NOMO-1 treated with dmso at 0.1 percent for 144 hours (cell line): Measurements from ENCODE around the gene PRKCE.

Source experiments
- DNase-seq: peaks from one replicate; lab custom pipeline; 2025; ENCODE audit not compliant: unreplicated experiment; lab: John Stamatoyannopoulos, UW

Gene PRKCE

DNA sequence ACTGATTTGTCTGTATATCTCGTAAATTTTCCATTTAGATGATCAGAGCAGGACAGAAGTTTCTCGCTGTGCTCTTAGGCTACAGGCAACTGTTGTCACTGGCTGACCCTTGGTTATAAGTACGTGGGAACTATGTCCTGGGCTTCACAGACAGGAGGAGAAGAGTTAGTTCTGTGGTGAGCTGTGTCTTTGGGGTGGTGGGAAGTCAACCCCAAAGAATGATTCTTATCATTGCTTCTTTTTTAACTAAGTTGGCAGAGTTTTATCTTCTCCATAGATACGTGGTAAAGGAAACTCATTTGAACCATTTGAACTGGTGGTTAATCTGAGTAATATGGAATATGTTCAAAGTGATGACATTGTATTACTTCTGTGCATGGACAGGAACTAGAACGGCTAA, 415.1 kb downstream of the PRKCE start:
- no peak for DNase-seq

DNA sequence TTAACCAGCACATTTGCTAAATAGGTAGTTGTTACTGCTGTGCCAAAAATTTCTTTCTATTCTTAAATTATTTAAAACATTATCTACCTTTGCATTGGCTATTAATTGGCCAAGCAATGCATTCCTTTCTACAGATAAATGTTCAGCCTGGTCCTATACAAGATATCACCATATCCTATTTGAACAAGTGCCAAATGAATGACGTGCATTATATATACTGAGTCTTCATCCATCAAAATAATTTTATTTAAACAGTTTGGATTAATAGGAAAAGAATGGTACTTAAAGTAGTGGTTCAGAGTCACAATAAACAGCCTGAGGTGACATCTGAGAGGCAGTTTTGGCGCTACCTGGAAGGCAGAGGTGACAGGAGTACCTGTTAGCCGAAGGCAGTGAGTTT, 415.6 kb downstream of the PRKCE start:
- no peak for DNase-seq

DNA sequence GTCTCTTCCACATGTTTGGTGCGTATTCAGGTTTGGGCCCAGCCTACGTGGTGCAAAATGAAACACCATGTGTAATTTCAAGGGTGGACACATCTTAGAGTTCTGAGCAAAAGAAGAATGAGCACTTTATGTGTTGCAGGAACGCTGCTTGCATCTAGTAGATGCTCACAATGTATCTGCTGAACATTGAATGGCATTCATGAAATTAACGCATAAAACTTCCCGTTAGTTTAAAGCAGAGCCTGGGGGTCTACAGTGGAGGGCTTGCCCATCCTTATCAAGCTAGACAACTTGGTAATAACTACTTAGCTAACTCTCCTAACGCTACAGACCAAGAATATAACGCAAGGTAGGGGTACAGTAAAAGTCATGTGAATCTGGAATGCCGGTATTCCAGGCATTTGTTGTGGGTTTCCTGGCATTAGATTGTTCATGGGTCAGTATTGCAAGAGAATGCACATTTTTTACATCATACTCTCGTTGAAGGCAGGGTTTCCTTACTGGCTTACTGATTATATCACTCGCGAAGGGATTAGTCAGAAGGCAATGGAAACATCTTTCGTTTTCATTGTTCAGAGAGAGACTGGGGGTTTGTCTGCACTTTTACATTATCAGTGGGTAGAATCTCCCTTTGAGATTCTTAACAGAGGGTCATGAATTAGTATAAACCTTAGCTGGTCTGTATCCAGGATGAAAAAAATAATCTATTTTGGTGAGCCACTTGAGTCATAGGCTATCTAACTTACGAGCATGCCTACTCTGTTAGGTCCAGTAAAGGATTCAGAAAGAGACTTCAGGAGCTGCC, 416.2 kb downstream of the PRKCE start:
- DNase-seq = no peak

DNA sequence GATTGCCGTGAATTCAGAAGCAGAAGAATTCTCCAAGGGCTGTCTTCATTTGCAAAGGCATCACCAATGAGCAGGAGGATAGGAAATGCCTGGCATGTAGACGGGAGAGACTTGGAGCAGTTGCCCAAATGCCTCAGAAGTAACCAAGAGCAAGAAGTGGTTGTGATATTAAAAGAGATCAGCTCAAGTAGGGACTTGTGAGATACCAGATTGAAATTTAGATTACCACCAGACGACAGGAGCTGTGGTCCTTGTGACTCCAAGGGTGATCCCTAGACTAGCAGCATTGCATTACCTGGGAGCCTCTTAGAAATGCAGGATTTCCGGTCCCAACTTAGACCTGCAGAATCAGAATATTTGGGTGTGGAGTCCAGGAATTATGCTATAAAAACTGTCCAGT, 417.2 kb downstream of the PRKCE start:
- DNase-seq = no peak

DNA sequence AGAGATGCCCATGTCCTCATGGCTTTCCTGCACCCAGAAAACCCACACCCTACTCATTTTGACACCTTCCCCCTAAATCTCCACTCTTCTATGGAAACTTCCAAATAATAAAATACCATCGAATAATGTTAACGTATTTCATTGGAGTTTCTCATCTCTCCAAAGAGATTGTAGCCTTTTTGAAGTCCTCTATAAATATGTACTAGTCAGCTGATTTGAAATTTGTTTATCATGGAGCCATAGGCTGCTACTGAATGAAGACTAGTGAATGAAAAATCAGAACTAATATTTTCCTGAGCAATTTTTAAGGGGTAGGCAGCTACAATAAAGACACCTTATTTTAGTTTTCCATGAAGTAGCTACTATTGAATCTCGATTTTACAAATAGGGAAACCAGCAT, 419.6 kb downstream of the PRKCE start:
- DNase-seq = no peak

DNA sequence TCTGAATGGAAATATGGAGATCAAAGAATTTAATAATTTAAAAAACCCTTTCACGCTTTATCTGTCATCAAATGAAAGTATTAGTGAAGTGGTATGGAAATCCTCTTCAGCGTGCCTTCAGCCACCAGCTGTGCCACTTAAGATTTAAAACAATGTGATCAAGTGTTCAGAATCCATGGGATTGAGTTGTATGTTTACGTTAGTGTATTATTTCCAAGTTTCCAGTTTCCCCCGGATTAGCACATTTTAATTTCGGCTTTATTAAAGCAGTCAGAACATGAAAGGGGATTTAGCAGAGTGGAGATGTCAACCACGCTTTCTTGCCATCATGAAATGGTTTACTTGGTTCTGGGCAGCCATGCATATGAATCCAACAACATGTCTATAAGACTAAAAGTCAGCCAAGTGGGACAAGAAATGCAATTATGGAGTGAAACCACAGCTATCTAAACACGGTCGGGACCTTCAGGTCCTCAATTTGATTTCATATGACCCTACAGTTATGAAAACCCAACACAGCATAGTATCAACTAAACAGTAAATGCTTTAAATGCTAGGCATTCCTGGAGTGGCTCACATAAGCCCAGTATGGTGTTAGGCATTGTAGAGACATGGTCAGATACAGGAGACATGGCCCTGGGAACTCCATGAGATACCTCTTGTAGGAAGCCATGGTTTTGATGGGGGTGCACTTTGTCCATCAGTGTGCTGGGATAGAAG, 420.8 kb downstream of the PRKCE start:
- no peak for DNase-seq

DNA sequence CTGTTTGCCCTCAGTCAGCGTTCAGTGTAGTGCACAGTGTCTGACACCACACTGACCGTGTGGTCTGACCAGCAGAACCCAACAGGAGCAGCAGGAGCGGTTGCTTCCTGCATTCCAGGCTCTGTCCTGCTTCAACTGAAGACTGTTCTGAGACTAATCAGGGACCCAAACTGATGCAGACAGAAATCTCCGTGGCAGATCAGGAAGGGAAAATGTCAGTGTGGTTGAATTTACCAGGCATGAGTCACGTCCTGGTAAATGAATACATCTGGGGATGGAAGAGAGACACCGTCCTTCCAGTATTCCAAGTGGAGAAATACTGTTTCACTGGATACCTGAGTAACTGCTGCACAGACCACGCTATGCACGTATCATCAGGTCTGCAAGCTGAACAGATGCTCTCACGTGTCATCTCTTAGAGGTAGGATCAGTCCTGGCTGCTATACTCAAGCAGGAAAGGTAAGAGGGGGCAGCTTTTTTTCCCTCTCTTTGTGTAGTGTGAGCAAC, 422.1 kb downstream of the PRKCE start:
- DNase-seq = no peak

DNA sequence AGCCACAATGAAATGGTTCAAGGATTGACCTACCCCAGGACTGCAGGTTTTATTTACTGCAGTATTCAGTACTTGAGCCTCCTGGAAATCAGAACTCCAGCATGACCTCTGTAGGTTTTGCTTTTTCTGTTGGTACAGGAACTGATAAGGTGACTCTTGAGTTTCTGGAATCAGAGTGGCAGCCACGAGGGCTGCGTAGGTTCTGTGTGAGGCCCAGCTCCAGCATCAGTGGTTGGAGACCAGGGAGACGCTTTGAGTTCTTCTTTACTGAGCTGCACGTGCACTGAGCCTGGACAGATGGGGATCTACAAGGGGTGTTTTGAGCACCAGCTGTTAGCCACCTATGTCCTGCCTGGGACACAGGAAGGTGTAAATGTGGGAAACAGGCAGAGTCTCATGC, 423.0 kb downstream of the PRKCE start:
- no peak for DNase-seq

DNA sequence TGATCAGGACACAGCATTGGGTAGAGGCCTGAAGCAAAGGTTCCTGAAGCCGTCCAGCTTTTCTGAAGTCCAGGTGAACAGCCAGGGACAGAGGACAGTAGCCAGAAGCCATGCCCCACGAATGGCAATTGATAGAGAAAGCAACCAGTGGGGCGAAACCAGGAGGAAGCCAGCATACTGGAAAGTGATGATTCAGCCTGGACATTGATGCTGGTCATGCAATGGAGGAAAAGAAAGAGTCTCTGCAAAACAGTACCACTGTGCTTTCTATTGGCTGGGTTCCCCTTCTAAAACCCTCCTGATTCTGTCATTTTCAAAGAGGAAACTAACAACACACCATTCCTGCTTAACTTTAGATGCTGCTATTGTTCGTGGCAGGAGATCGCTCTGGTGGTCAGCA, 424.4 kb downstream of the PRKCE start:
- DNase-seq = no peak

DNA sequence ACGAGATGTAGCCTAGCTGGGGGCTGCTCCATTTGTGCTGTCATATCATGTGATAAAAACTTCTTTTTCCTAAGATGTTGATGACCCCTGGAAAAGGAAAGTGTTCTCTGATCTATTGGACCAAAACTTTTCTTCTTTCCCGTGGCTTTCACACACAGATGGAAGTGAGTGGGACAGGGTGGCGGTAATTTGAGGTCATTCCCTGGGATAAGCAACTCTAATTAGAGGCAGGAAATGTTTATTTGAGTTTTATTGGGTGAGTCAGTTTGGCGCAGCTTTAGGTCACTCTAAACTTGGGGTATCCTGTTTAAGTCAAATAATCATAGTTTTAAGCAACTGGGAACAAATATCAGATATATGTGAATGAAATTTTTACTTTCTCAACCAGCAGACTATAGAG, 424.8 kb downstream of the PRKCE start:
- DNase-seq = no peak

DNA sequence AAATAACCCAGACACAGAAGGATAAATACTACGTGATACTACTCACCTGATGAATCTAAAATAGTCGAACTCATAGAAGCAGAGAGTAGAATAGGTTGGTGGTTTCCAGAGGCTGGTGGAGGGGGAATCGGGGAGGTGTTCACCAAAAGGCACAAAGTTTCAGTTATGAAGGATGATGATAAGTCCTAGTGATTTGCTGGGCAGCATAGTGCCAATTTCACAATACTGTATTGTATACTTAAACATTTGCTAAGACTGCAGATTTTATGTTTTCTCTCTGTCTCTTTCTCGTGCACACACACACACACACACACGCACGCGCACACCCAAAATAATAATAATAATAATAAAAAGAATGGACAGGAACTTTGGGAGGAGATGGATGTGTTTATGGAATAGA, 425.4 kb downstream of the PRKCE start:
- DNase-seq = no peak

DNA sequence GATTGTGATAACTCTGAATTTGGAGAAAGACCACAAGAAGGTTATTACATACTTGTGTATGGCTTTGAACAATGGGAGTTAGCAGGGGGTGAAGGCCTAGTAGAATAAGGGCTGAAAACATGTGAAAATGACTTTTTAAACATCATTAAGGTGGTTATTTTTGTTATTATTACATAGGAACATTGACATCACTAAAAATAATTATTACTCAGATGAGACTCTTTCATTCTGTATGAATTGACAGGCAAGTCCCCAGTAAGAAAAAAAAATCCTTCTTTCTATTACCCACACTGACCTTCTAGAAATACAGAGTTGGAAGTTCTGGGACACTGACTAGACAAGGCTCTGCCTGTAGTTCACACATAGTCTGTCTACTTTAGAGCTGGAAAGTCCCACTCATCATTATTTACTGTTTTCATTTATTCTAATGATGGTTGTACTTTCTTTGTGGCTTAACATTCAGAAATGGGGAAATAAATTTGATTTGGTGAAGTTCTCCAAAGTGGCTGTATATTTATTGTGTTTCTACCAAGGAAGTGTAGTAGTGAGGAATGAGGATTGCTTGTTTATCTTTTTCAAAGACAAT, 426.1 kb downstream of the PRKCE start:
- DNase-seq = no peak

DNA sequence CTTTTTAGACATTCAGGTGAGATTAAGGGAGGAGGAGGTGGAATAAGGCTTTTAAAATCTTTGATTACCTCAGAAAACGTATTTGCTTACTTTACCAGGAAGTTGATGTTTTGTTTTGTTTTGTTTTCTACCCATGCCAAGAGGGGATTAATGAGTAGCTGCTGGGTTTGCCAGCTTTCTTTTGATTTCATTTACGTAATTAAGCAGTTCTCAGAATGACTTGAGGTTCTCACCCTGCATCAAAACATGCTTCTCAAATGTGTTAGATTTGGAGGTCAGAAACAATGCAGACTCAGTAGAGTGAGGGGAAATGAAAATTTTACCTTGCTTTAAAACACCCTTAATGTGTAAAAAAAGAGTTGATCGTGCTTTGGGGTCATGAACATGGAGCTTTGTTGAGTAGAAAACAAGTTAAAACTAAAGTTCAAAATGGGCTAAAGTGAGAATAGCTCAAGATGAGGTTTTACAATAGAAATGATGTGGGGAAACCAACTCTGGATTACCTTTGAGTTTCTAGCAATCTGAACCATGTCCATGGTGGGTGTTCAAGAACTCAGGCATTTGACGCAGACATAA, 428.6 kb downstream of the PRKCE start:
- no peak for DNase-seq

DNA sequence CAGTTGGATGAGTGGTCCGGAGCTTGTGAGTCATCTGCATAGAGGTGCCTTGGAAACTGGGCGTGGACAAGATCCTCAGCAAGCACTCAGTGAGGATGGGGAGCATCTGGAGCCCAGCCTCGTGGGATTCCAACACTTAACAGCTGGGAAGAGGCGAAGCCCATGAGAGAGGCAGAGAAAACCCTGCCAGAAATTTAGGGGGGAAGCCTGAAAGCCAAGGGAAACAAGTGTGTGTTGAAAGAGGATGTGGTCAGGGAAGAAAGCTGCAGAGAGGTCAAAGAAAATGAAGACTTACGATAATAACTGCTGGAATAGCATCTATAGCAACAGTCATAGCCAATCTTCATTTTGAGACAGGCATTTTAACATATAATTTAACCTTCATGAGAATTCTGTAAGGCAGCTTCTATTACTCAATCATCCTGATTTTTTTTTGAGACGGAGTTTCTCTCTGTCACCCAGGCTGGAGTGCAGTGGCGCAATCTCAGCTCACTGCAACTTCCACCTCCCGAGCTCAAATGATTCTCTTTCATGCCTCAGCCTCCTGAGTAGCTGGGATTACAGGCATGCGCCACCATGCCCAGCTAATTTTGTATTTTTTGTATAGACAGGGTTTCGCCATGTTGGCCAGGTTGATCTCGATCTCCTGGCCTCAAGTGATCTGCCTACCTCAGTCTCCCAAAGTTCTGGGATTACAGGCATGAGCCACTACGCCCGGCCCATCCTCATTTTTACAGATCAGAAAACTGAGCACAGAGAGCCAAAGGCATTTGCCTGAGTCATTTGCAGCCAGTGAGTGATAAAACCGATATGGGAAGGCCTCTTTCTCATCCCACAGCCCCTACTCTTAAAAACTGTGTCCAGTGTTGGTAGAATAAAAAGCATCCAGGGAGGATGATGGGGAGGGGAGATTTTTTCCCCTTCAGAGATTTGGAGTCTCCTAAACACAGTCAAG, 431.3 kb downstream of the PRKCE start:
- DNase-seq = peak; percentile 78

DNA sequence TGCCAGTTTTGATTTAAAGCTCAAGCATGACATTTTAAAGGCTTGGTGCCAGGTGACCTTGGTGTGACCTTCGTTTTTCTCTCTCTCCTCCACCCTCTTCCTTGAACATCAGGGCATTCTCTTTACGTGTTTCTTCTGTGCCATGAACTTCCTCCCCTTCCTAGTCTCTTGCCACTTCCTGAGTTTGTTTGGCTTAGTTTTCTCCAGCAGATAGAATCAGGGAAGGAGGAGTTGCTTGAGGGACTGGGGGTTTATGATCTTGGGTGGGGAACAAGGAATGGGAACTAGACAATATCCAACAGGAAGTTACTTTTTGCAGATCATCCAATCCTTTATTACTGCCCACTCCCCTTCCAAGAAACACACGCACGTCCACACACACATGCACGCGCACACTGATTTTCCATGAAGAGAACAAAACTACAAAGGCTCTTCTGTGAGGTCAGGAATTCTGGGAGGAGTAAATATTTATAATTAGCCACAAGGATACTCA, 435.1 kb downstream of the PRKCE start:
- no peak for DNase-seq

DNA sequence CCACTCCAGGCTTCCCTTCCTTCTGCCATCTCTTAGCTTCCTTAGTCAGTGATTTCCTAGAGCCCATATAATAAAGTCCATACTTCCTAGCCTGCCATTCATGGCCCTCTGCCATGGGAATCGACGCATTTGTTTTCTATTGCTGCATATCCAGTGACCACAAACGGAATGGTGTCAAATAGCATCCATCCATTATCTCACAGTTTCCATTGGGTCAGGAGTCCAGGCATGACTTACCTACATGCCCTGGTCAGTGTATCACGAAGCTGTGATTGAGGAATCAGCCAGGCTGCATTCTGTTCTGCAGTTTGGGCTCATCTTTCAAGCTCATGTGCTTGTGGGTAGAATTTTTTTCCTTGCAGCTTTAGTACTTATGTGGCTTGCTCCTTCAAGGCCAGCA, 436.0 kb downstream of the PRKCE start:
- no peak for DNase-seq

DNA sequence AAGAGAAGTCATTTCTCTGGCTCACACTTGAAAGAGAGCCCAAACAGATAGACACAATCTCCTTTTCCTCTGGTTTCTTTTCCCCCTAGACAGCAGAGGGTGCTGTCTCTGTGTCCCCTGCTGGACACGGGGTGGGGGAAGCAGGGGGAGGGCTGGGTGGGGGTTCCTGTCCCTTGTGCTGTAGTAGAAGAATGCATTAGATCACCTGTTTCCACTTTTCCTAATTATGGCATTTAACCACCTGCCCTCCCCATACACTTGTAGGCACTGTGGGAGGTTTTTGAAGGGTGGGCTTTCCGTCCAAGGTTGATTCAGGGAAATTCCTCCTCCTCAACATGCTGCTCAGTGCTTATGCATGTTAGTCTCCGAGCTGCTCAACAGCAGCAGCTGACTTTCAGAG, 439.5 kb downstream of the PRKCE start:
- no peak for DNase-seq

DNA sequence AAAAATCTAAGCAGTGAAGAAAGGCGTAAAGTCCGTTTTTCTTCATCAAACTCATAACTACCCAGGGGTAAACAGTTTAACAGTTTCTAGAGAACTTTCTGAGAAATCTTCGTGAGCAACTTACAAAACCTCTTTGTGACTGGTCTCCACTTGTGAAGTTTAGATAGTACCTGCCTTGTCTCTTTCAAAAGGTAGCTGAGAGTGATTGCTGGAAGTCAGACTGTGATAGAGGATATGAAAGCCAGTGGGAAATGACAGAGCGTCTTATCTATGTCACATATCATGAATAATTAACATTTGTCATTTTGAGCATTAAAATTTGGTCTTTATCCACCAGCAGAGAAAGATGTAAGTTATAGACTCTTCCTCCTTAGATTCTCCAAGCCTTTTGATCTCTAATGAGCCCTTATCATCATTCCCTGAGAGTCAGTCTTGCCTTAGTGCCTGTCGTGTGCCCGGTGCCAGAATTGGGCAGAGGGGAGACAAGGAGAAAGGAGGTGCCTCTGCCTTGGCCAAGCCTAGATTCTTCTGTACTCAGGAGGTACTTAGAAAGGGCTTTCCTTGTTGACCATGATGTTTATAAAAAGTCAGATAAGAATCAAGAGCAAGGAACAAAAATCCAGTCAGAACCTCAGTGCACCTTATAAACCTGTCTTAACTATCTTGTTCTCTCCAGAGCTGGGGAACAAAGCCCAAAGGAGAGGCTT, 440.6 kb downstream of the PRKCE start:
- no peak for DNase-seq

DNA sequence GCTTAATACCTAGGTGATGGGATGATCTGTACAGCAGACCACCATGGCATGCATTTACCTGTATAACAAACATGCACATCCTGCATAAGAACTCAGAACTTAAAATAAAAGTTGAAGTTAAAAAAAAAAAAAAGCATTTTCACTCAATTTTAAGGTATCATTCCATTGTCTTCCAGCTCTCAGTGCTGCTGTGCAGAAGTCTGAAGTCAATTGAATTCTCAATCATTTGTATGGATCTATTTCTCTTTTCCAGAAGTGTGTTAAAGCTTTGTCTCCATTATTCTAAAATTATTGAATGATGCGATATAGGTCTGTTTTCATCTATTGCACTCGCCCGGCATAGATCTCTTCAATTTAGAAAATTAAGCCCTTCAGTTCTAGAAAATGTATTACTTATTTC, 443.2 kb downstream of the PRKCE start:
- DNase-seq = no peak

DNA sequence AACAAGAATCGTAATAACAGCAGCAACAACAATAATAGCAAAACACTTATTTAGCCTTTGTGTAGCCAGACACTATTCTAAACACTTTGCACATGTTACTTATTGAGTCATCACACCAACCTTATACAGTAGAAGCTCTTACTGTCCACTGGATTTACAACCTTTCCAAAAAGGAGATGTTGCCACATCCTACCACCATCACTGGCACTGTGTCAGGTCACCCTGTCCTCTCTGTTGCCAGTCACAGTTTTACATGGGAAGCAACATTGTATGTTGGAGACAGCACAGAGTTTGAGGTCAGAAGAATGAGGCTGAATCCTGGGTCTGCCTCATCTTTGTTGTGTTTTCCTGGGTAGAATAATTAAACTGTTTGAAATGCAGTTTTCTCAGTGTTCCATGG, 444.4 kb downstream of the PRKCE start:
- DNase-seq = peak; percentile 2
